ENCODE results near the gene CAMTA1. TPM values are rescaled to one million over a fixed set of nuclear protein-coding genes. Genes with fewer than 3 reads are reported as not detected.

Gene CAMTA1
- total RNA-seq, 1 donor from 2014 or later: 47.9 TPM

GRCh38 chr1:7365706-7366105 is 580.5 kb downstream of the CAMTA1 start:
- no peaks in the 10 kb centered on the region for H3K36me3 ChIP-seq
- no peaks in the 10 kb centered on the region for H3K27me3 ChIP-seq (ENCODE audit: low read depth)
- TF ChIP-seq CTCF (IDR thresholded peaks at IDR 0.05): no peak
- H3K9me3 ChIP-seq: no peaks in the 10 kb centered on the region
- DNase-seq (no peak), ATAC-seq (no peak)
- H3K4me1 ChIP-seq: no peaks in the 10 kb centered on the region
- intact Hi-C loops (cut with DNase I): no loop called here
- no peak overlapping the region for H3K27ac ChIP-seq
- no peak overlapping the region for H3K4me3 ChIP-seq

DNA sequence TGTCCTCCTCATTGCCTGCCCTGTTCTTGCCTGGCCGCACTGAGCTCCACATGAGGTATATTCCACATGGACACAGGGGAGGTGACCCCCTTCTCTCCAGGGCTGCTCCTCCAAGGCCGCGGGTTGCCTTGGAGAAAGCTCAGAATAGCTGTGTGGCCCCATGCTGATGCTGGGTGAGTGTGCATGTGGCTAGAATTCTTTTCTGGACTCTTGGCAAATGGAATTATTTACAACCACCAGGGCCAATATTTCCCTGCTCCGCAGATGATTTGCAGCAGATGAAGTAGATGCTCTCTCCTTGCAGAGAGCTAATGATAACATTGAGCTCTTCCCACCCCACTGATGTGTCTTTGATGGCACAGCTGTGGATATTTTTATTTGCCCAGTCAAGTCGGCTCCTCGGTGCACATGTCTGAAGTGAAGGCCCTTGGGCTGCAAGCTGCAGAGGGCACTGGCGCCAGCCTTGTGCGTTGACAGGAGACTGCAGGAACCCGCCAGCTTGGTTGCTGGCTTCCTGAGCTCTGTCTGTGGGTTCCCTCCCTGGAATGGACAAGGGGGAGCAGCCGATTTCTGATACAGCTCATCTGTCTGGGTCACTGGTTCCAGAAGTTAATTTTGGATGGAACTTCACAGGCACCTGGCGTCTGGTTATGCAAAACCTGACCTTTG is 581.2 kb downstream of the CAMTA1 start:
- no peaks in the 10 kb centered on the region for H3K36me3 ChIP-seq
- intact Hi-C loops (cut with DNase I): no loop called here
- no peak overlapping the region for H3K4me3 ChIP-seq
- no peaks in the 10 kb centered on the region for H3K27me3 ChIP-seq (ENCODE audit: low read depth)
- ATAC-seq (peak in 1 of 2 donors; percentile 22), DNase-seq (no peak)
- no peaks in the 10 kb centered on the region for H3K4me1 ChIP-seq
- TF ChIP-seq CTCF (IDR thresholded peaks at IDR 0.05): no peak
- H3K27ac ChIP-seq: no peak overlapping the region
- no peaks in the 10 kb centered on the region for H3K9me3 ChIP-seq

DNA sequence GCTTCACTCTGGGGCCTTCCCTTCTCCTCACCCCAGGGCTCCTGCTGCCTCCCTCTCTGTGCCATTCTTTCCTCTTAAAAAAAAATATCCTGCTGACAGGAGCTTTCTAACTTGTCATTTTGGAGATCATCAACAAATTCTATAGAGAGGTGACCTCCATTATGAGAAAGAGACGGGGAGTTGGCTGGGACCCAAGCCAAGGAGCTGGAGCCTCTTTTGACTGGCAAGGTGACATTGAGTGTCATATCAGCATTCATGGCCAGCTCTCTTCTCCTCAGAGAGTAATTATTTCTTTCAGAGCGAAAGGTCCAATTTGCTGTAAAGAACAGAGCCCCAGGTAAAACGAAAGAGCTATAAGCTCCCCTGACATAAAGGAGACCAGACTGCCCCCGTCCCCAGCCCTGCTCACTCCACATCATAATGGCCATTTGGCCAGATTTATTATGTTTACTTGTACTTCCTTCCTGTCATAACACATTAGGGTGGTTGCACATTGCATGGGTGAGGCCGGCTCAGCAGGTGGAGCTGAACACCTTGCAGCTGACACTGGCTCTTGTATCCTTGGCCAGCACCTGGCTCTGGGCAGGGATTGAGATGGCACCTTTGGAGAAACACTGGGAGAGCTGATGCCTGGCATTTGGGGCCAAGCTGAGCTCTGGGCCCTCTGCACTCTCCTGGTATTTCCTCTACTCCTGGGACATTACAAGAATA is 581.9 kb downstream of the CAMTA1 start:
- DNase-seq: no peak
- intact Hi-C loops (cut with DNase I): no loop called here
- H3K27me3 ChIP-seq (ENCODE audit: low read depth): no peaks in the 10 kb centered on the region

GRCh38 chr1:7369866-7370265 is 584.6 kb downstream of the CAMTA1 start:
- no peak for ATAC-seq
- Histone ChIP-seq H3K4me3 (no peak overlapping the region), H3K36me3 (no peaks in the 10 kb centered on the region), H3K27me3 (ENCODE audit: low read depth) (no peaks in the 10 kb centered on the region), H3K27ac (no peak overlapping the region), H3K4me1 (no peaks in the 10 kb centered on the region), H3K9me3 (no peaks in the 10 kb centered on the region)
- DNase-seq: no peak
- intact Hi-C loops (cut with DNase I): no loop called here
- no peak for TF ChIP-seq CTCF (IDR thresholded peaks at IDR 0.05)

More for the DNA sequence above, 581.9 kb downstream of the CAMTA1 start:
- H3K9me3 ChIP-seq: no peaks in the 10 kb centered on the region
- TF ChIP-seq CTCF (IDR thresholded peaks at IDR 0.05): no peak
- H3K4me3 ChIP-seq: no peak overlapping the region
- H3K27ac ChIP-seq: no peak overlapping the region
- H3K4me1 ChIP-seq: no peaks in the 10 kb centered on the region
- no peaks in the 10 kb centered on the region for H3K36me3 ChIP-seq
- ATAC-seq: no peak

GRCh38 chr1:7371926-7372325 is 586.7 kb downstream of the CAMTA1 start:
- no peaks in the 10 kb centered on the region for H3K9me3 ChIP-seq
- ATAC-seq (no peak), DNase-seq (no peak)
- H3K36me3 ChIP-seq: no peaks in the 10 kb centered on the region
- no peaks in the 10 kb centered on the region for H3K27me3 ChIP-seq (ENCODE audit: low read depth)
- intact Hi-C loops (cut with DNase I): no loop called here
- TF ChIP-seq CTCF (IDR thresholded peaks at IDR 0.05): no peak
- H3K27ac ChIP-seq: no peak overlapping the region
- H3K4me1 ChIP-seq: no peaks in the 10 kb centered on the region
- no peak overlapping the region for H3K4me3 ChIP-seq

All from lower lobe of right lung (tissue), 2 donors.